Posterior vena cava (tissue), 2 donors: ENCODE data around the gene PER2. TPM values are rescaled to one million over a fixed set of nuclear protein-coding genes. Genes with fewer than 3 reads are reported as not detected.
"Not testable (repeated sequence)": the region's sequence is repeated elsewhere in the genome, so short reads cannot be mapped to it uniquely, and the experiment has no call there.

Source experiments
- DNase-seq: peaks from one replicate; pipeline ENCODE4 v3.0.0-alpha.2; 2020; ENCODE audit warnings: low spot score
- intact Hi-C, 2 donors: fragments of 100-400 bp; cut with DNase I; formaldehyde crosslinking; loops; one replicate each; pipeline versions ENCODE4 v1.14.1 to v1.14.2; 2022 to 2023
- total RNA-seq, 2 donors: library from RNA; stranded (reverse); fragmentation: NEBNext Ultra II Directional; extraction: Animal tissue kit (Norgen Biotek cat#: 25700); gene quantifications; one replicate each; pipeline ENCODE4 v1.2.1, GENCODE V29; 2021
- donor health status: DM: yes; HTN: yes; CAD: no.
- donor health status: DM: yes; HTN: yes; CAD: no.

The PER2 gene
- total RNA-seq, 2 donors from 2014 or later: 10.1 to 16.8 TPM

DNA sequence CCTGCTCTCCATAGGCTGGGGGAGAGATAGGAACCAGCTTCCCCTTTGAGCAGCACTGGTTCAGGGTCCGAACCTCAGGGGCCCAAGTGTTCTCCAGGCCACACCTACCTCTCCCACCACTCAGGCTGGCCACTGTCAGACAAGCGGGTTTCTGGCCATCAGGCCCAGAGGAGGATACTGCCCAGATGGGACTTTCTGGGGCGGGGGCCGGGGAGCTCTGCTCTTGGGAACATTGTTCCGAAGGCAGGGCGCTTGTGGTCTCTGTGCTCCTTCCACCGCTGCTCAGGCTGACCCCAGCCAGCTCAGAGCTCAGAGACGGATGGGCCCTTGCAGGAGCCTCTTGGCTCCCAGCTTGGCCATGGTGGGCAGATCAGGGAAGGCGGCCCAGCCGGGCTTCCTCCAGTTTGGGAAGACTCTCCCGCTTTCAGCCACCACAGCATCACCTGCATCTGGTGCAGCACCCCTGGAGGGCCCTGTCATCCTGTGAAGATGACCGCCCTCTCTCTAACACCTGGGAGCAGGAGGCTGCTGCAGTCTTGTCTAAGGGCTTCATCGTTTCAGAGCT, 26.7 kb upstream of the PER2 start:
- intact Hi-C loops: no loop called here
- DNase-seq: peak; percentile 58

DNA sequence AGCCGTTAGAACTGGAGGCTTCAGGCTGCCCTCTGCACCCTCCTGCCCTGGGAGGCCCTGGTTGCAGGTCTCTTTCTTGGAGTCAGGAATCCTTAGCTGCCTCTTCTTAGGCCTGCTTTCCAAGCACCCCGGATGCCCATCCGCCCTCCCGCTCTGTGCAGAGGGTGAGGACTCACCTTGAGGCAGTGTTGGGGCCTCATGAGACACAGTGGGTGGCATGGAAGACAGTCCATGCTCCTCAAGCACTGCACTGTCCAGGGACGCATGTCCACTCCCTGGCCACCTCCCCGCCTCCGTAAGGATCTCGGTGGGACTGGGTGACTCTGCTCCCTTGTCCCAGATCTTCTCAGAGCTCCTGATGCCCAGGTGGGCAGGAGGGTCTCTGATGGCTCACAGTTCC, 26.2 kb upstream of the PER2 start:
- intact Hi-C loops: no loop called here
- peak; percentile 69 for DNase-seq

GRCh38 chr2:238313991-238314350, 25.6 kb upstream of the PER2 start:
- intact Hi-C loops: no loop called here
- DNase-seq: peak; percentile 44

DNA sequence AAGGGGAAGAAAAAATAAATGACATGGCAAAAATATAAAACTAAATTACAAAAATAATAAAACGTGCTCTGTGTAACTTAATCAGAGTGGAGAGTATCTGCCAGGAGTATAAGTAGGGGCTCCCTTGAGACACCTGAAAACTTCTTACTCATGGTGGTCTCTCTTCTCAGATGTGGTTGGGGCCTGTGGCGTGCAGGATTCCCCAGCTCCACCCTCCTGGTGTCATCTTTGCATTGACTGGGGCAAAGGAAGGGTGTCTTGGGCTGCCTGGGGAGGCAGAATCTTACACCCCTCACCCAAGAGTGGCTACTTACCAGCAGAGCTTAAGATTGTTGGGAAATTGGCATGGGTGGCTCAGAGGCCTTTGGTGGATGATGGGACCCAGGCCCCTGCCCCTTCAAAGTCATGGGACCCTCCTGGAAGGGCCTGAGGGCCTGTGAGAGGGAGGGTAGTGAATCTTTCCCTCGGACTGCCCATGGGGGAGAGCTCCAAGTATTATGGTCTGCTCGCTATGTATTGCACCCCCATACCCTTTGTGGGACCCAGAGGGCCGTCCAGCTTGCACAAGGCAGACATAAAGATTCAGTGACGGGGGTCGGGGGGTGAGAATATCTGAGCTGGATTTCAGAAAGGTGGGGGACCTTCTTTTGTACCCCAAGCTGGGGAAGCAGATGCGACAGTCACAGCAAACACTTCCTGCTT, 25.0 kb upstream of the PER2 start:
- intact Hi-C loops: no loop called here
- DNase-seq: peak; percentile 16

DNA sequence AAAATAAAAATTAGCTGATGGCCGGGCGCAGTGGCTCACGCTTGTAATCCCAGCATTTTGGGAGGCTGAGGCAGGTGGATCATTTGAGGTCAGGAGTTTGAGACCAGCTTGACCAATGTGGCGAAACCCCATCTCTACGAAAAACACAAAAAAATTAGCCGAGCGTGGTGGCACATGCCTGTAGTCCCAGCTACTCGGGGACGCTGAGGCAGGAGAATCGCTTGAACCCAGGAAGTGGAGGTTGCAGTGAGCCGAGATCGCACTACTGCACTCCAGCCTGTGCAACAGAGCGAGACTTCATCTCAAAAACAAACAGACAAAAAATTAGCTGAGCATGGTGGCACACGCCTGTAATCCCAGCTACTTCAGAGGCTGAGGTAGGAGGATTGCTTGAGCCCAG, 22.3 kb upstream of the PER2 start:
- DNase-seq: peak; percentile 55
- intact Hi-C loops: not testable (repeated sequence)

DNA sequence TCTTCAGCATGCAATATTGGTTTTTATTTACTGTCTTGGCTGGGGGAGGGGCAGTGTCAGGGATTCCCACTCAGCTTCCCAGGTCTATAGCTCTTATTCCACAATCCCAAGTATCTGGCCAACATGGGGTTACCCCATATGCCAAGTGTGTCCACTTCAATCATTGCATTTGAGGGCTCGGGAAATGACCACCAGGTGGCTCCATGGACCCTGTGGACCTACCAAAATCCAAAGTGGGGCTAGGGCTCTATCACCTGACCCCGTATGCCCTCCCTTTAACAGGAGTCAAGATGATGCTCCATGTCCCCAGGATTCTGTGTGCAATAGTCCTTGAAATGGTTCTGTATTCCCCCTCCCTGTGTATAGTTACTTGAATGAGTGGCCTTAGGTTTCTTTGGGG, 19.8 kb upstream of the PER2 start:
- DNase-seq: peak; percentile 31
- intact Hi-C loops: no loop called here

GRCh38 chr2:238306672-238306998, 18.2 kb upstream of the PER2 start:
- peak; percentile 24 for DNase-seq

GRCh38 chr2:238305965-238306671, 17.7 kb upstream of the PER2 start:
- no peak for DNase-seq
- intact Hi-C loops: no loop called here

More at GRCh38 chr2:238306672-238306998, 18.2 kb upstream of the PER2 start:
- intact Hi-C loops: no loop called here

- peak; percentile 74 for DNase-seq
- intact Hi-C loops: no loop called here
These were observed 16.9 kb upstream of the PER2 start for GRCh38 chr2:238305092-238305862.

- intact Hi-C loops: no loop called here
- peak; percentile 69 for DNase-seq
These were observed 15.7 kb upstream of the PER2 start for GRCh38 chr2:238304116-238304515.

DNA sequence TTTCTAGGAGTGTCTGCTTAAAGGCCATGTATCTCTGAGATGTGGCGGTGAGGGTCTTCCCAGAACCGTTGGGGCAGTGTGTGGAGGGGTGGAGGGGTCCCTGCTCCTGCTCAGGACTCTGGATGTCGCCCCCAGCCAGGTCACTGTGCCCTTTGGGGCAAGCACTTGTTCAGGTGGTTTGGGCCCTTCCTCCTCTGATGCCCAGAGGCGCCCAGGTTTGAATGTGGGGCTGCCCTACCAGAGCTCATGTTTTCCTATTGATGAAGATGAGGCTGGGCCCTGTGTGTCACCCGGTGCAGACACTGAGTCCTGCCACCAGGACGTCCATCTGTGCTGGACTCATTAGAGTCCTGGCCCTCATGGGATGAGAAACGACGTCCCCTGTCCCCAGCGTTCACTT, 14.3 kb upstream of the PER2 start:
- intact Hi-C loops: no loop called here
- DNase-seq: peak; percentile 77

GRCh38 chr2:238302087-238302486, 13.7 kb upstream of the PER2 start:
- intact Hi-C loops: no loop called here
- no peak for DNase-seq

DNA sequence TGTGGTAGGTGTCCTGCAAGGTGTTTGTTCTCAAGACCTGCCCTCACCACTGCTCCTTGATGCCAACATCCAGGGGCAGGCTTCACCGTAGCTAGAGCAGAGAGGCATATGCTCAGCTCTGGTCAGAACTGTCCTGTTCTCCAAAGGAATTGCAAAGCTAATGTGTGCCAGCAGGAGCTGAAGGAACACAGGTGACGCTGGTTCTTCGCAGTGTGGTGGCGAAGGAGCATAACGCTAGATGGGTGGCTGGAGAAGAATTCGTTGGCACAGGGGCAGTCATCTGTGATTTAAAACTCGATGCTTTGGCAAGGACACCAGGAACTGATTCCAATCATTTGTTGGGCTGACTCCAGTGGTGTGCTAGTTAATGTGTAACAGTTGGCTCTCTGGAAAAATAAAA, 11.4 kb upstream of the PER2 start:
- peak; percentile 31 for DNase-seq
- intact Hi-C loops: no loop called here

DNA sequence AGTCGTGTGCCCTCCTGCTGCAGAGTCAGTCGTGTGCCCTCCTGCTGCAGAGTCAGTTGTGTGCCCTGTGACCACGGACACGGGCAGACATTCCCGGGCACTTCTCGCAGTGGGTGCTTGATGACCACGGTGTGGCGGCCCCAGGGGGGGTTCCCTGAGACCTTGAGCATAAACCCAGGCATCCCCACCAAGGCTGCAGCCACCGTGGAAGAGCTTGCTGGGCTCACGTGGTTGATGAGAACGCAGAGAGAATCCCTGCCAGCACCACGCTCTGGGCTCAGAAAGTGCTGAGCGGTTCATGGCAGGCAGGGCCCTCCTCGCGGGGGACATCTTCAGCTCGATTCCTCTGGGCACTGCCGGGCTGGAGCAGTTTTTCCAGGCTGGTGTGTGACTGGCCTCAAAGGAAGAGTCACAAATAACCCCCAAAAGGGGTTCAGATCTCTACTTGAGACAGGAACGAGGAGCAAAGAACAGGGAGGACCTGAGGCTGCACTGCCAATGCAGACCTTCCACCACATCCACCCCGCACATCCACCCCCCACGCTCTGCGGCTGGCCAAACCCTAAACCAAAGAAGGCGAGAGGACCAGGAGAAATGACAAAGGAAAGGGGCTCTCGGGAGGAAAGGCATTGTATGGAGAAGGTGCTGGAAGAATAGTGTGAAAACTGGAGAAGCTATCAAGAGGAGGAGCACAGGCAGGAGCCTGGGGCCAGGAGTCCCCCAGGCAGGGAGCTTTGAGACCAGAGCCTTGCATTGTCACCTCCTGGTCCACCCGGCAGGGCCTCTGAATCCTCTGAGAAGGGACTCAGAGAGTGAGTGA, 8.4 kb upstream of the PER2 start:
- DNase-seq: peak; percentile 60
- intact Hi-C loops: no loop called here

- intact Hi-C loops: no loop called here
- DNase-seq: peak; percentile 52
These were observed 7.0 kb upstream of the PER2 start for GRCh38 chr2:238295144-238296112.

DNA sequence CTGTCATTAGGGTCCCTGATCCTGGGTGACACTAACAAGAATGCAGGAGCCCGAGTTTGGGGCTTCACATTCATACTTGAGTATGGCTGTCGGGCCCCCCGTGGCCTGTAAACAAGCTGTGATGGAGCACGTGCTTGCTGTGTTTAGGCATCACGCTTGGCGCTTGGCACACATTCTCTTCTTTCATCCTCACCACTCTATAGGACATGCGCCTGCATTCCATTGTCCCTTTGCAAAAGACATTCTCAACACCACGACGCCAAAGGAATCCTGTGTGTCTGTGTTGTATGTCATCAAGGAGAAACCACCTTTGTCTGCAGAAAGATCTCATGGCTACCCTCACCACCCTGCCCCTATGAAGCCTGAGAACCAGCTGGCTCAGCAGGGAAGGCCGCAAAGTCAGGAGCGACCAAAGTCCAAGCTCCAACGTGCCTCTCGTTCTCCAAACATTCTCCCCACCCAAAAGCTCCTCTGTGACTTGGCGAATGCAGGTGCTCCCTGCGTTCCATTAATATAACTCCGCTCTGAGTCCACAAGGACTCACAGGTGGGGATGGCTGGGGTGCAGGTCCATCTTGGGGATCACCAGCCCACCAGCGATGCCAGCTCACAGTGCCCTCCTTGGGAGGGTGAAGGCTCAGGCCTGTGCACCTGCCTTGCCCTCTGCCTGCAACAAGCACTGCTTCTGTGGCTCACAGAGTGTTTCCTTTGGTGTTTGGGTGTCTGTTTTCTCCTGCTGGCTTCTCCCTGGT, 6.2 kb upstream of the PER2 start:
- peak; percentile 71 for DNase-seq
- intact Hi-C loops: no loop called here

DNA sequence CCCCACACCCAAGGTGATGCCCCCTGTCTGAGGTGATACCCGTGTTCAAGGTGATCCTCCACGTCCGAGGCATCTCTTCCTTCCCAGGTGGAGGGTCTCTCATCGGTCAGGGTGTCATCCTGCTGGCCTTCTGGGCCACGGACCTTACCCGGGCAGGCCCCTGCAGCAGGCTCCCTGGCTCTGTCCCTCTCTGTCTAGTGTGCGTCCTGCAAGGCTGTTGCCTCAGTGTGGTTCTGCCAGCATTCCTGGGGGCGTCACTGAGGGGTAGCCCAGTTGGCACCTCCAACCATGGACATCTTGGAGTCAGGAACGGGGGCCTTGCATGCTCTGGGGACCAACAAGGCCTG, 5.6 kb upstream of the PER2 start:
- peak; percentile 54 for DNase-seq
- intact Hi-C loops: no loop called here
